ENCODE results near the gene LRRC74B. TPM values are rescaled to one million over a fixed set of nuclear protein-coding genes. Genes with fewer than 3 reads are reported as not detected.
"Not testable (repeated sequence)": the region's sequence is repeated elsewhere in the genome, so short reads cannot be mapped to it uniquely, and the experiment has no call there.

The LRRC74B gene
- total RNA-seq, 1 donor from 2014 or later = not detected

GRCh38 chr22:21032037-21032867, 13.5 kb upstream of the LRRC74B start, which contains the start of gene SLC7A4:
TSS of gene SLC7A4 (minus strand) at chr22:21032561. CDS start at chr22:21031812, 749 bp downstream.
- no peak for DNase-seq (ENCODE audit: low spot score)

- no peak for DNase-seq (ENCODE audit: low spot score)
Measured at GRCh38 chr22:21032868-21033688, 12.7 kb upstream of the LRRC74B start.

GRCh38 chr22:21033895-21034294, 11.9 kb upstream of the LRRC74B start:
- no peak for DNase-seq (ENCODE audit: low spot score)

- no peak for DNase-seq (ENCODE audit: low spot score)
Measured at GRCh38 chr22:21034989-21035388, 10.8 kb upstream of the LRRC74B start.

- DNase-seq (ENCODE audit: low spot score) = no peak
Measured at GRCh38 chr22:21038405-21038804, 7.3 kb upstream of the LRRC74B start.

- DNase-seq (ENCODE audit: low spot score) = not testable (repeated sequence)
Measured at GRCh38 chr22:21039158-21039557, 6.6 kb upstream of the LRRC74B start.

- no peak for DNase-seq (ENCODE audit: low spot score)
Measured at GRCh38 chr22:21041937-21042336, 3.8 kb upstream of the LRRC74B start.

GRCh38 chr22:21042978-21043859, 2.5 kb upstream of the LRRC74B start:
- DNase-seq (ENCODE audit: low spot score) = no peak

- no peak for DNase-seq (ENCODE audit: low spot score)
Measured at GRCh38 chr22:21043860-21044535, 1.7 kb upstream of the LRRC74B start.

GRCh38 chr22:21044931-21045584, 688 bp upstream of the LRRC74B start:
- no peak for DNase-seq (ENCODE audit: low spot score)

- DNase-seq (ENCODE audit: low spot score) = no peak
Measured at GRCh38 chr22:21047035-21047661, 1.4 kb downstream of the LRRC74B start.

- DNase-seq (ENCODE audit: low spot score) = no peak
Measured at GRCh38 chr22:21047730-21048129, 2.0 kb downstream of the LRRC74B start.

- DNase-seq (ENCODE audit: low spot score) = not testable (repeated sequence)
Measured at GRCh38 chr22:21048448-21048847, 2.7 kb downstream of the LRRC74B start.

- not testable (repeated sequence) for DNase-seq (ENCODE audit: low spot score)
Measured at GRCh38 chr22:21048965-21049364, 3.2 kb downstream of the LRRC74B start.

GRCh38 chr22:21051145-21051830, 5.5 kb downstream of the LRRC74B start:
- no peak for DNase-seq (ENCODE audit: low spot score)

- no peak for DNase-seq (ENCODE audit: low spot score)
Measured at GRCh38 chr22:21051831-21052400, 6.2 kb downstream of the LRRC74B start.

GRCh38 chr22:21052715-21053459, 7.1 kb downstream of the LRRC74B start:
- no peak for DNase-seq (ENCODE audit: low spot score)

- DNase-seq (ENCODE audit: low spot score) = no peak
Measured at GRCh38 chr22:21054046-21054713, 8.4 kb downstream of the LRRC74B start.

Data from ureter (tissue), 1 donor.